ENCODE data around the gene COLEC12. TPM values are rescaled to one million over a fixed set of nuclear protein-coding genes. Genes with fewer than 3 reads are reported as not detected.
A peak's percentile ranks its signal among the peaks of the same experiment; 100 is the strongest.

The COLEC12 gene
- total and polyA plus RNA-seq, 2 donors (not counting 3 experiments of a cell fraction or from before 2014, with no cell fraction given): 8.0 to 17.1 TPM

DNA sequence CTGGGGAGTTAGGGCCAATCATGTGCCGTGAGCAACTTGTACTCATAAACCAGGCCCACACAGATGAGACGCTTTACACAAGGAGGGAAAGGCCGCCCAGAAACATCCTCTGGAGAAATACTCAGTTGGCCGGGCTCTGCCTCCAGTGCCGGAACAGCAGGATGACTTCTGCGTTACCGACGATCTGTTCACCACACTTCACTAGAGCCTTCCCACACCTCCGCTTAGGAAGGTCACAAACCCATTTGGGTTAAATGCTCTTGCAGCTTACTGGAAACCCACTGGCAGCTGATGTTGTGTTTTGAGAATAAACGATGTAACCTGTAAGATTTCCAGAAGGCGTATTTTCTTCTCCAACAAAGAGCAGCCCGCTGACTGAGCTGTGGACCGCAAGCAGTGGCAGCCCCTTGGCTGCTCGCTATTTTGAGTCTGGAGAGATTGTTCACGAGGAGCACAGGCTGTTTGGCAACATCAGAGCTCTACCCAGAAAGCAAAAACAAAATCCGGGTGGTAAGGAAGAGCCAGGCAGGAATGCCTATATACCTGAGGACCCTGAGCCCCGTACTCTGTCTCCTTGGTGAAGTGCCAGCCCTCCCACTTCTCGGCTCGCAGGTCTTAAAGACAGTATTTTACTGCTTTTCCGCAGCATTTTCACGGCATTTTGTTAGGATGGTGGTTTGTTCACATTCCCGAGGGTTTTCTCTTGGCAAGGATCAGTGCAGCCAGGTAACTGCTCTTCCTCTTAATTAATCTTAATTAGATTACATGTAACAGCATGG lies 44.0 kb downstream of the COLEC12 start:
- Histone ChIP-seq H3K9me3 (replicated peaks; ENCODE audit: control insufficient read depth, insufficient read depth, low read length) (no peaks in the 10 kb centered on the region), H3K9ac (replicated peaks; ENCODE audit: extremely low read depth, insufficient read depth, low read length) (no peak overlapping the region), H3K9me1 (replicated peaks; ENCODE audit: control insufficient read depth, extremely low read depth, insufficient read depth, low read length) (no peaks in the 10 kb centered on the region), H3K4me2 (ENCODE audit: insufficient read depth, low read length) (peak overlapping the region; percentile 40), H3K27ac (ENCODE audit: insufficient read depth, low read depth, low read length) (no peak overlapping the region), H3K4me1 (ENCODE audit: control insufficient read depth, extremely low read depth, insufficient read depth, low read length) (peaks cover 15% of the 10 kb centered on the region), H2AFZ (ENCODE audit: low read depth, low read length) (peak overlapping the region; percentile 18), H3K36me3 (ENCODE audit: control insufficient read depth in 2 of 2, extremely low read depth in 1 of 2, insufficient read depth in 2 of 2, low read length in 2 of 2) (no peaks in the 10 kb centered on the region), H3K27me3 (ENCODE audit: control insufficient read depth in 2 of 2, insufficient read depth in 2 of 2, low read length in 2 of 2) (peaks cover 0 to 2% of the 10 kb centered on the region in 2 experiments), H4K20me1 (replicated peaks; ENCODE audit: control insufficient read depth, extremely low read depth, insufficient read depth, low read length) (no peaks in the 10 kb centered on the region), H3K79me2 (ENCODE audit: control insufficient read depth, insufficient read depth, low read length) (no peaks in the 10 kb centered on the region), H3K4me3 (replicated peaks in 1 of 3; ENCODE audit: insufficient read depth in 1 of 3, low read depth in 1 of 3, low read length in 3 of 3) (no peak overlapping the region)
- DNase-seq (ENCODE audit: low read depth, low spot score) (no peak), FAIRE-seq (no peak)
- intact Hi-C loops (cut with micrococcal nuclease) (loop anchor here (1.0 kb wide), 1 partner anchor 19 kb away; no protein-coding TSS in a partner anchor), dilution Hi-C loops (cut with MboI; ENCODE audit: extremely low pct_ligation_motif_present, low sequenced_read_pairs) (no loop called here)
- BruUV-seq (replicated peaks): no TSS peak
- POLR2A ChIA-PET: interaction anchor here (0.6 kb wide), 1 partner anchor 151 kb away, joined by 5 read pairs; no protein-coding TSS in a partner anchor
- CTCF ChIA-PET: interaction anchor here (0.9 to 1.5 kb wide), 3 partner anchors 21 to 168 kb away, joined by 3 to 4 read pairs (median 3); no protein-coding TSS in a partner anchor
- TF ChIP-seq POLR2A (IDR thresholded peaks at IDR 0.05; ENCODE audit: low read depth, low read length) (no peak), EZH2 (IDR thresholded peaks at IDR 0.05; ENCODE audit: borderline replicate concordance, low read depth, low read length, severe bottlenecking) (no peak), GATA2 (IDR thresholded peaks at IDR 0.05; ENCODE audit: insufficient read depth, insufficient read length, low read depth, low read length) (no peak)
- TF ChIP-seq, protein P1, sequence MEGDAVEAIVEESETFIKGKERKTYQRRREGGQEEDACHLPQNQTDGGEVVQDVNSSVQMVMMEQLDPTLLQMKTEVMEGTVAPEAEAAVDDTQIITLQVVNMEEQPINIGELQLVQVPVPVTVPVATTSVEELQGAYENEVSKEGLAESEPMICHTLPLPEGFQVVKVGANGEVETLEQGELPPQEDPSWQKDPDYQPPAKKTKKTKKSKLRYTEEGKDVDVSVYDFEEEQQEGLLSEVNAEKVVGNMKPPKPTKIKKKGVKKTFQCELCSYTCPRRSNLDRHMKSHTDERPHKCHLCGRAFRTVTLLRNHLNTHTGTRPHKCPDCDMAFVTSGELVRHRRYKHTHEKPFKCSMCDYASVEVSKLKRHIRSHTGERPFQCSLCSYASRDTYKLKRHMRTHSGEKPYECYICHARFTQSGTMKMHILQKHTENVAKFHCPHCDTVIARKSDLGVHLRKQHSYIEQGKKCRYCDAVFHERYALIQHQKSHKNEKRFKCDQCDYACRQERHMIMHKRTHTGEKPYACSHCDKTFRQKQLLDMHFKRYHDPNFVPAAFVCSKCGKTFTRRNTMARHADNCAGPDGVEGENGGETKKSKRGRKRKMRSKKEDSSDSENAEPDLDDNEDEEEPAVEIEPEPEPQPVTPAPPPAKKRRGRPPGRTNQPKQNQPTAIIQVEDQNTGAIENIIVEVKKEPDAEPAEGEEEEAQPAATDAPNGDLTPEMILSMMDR (IDR thresholded peaks at IDR 0.05; ENCODE audit: extremely low read depth in 1 of 2, insufficient read depth in 1 of 2, low read depth in 1 of 2, low read length in 2 of 2): no peak

DNA sequence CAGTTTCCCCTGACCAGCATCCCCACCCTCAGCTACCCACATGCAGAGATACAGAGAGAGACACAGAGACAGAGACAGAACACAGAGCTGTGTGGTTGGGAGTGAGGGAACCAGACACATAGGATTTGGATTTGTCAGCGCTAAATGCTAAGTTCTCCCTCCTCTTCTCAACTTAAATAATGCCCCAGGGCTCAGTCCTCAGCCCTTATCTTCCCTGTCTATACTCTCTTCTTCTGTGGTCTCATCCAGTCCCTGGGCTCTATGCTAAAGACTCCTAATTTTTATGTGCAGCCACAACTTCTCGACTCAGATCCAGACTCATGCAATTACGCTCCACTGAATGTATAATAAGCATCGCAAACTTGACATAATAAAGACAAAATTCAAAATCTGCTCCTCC lies 47.1 kb downstream of the COLEC12 start:
- peaks cover 0 to 2% of the 10 kb centered on the region in 2 experiments for H3K36me3 ChIP-seq (ENCODE audit: control insufficient read depth in 2 of 2, extremely low read depth in 1 of 2, insufficient read depth in 2 of 2, low read length in 2 of 2)
- POLR2A ChIA-PET: no interaction called here

More for the DNA sequence above, 47.1 kb downstream of the COLEC12 start:
- dilution Hi-C loops (cut with MboI; ENCODE audit: extremely low pct_ligation_motif_present, low sequenced_read_pairs): no loop called here
- CTCF ChIA-PET: no interaction called here
- Histone ChIP-seq H4K20me1 (replicated peaks; ENCODE audit: control insufficient read depth, extremely low read depth, insufficient read depth, low read length) (no peaks in the 10 kb centered on the region), H3K9me3 (replicated peaks; ENCODE audit: control insufficient read depth, insufficient read depth, low read length) (no peaks in the 10 kb centered on the region), H3K9me1 (replicated peaks; ENCODE audit: control insufficient read depth, extremely low read depth, insufficient read depth, low read length) (no peaks in the 10 kb centered on the region), H2AFZ (ENCODE audit: low read depth, low read length) (no peak overlapping the region), H3K4me3 (replicated peaks in 1 of 3; ENCODE audit: insufficient read depth in 1 of 3, low read depth in 1 of 3, low read length in 3 of 3) (no peak overlapping the region), H3K4me2 (ENCODE audit: insufficient read depth, low read length) (no peak overlapping the region), H3K4me1 (ENCODE audit: control insufficient read depth, extremely low read depth, insufficient read depth, low read length) (peaks cover 15% of the 10 kb centered on the region), H3K9ac (replicated peaks; ENCODE audit: extremely low read depth, insufficient read depth, low read length) (no peak overlapping the region), H3K79me2 (ENCODE audit: control insufficient read depth, insufficient read depth, low read length) (no peaks in the 10 kb centered on the region), H3K27me3 (ENCODE audit: control insufficient read depth in 2 of 2, insufficient read depth in 2 of 2, low read length in 2 of 2) (peaks cover 0 to 2% of the 10 kb centered on the region in 2 experiments), H3K27ac (ENCODE audit: insufficient read depth, low read depth, low read length) (no peak overlapping the region)
- TF ChIP-seq JUN (IDR thresholded peaks at IDR 0.05; ENCODE audit: borderline replicate concordance, insufficient read depth, insufficient read length, low read depth): no peak
- no peak for TF ChIP-seq GATA2 (IDR thresholded peaks at IDR 0.05; ENCODE audit: insufficient read depth, insufficient read length, low read depth, low read length)
- TF ChIP-seq, protein P1 (IDR thresholded peaks at IDR 0.05; ENCODE audit: extremely low read depth in 1 of 2, insufficient read depth in 1 of 2, low read depth in 1 of 2, low read length in 2 of 2): no peak
- TF ChIP-seq, protein P2, sequence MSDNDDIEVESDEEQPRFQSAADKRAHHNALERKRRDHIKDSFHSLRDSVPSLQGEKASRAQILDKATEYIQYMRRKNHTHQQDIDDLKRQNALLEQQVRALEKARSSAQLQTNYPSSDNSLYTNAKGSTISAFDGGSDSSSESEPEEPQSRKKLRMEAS (IDR thresholded peaks at IDR 0.05; ENCODE audit: insufficient read depth, insufficient read length): no peak
- no peak for TF ChIP-seq POLR2A (IDR thresholded peaks at IDR 0.05; ENCODE audit: low read depth, low read length)
- no peak for TF ChIP-seq MYC (IDR thresholded peaks at IDR 0.05; ENCODE audit: low read depth, low read length)
- TF ChIP-seq EZH2 (IDR thresholded peaks at IDR 0.05; ENCODE audit: borderline replicate concordance, low read depth, low read length, severe bottlenecking): no peak
- TF ChIP-seq FOS (IDR thresholded peaks at IDR 0.05; ENCODE audit: borderline replicate concordance, insufficient read depth, low read length): no peak
- no peak for TF ChIP-seq POLR2AphosphoS5 (IDR thresholded peaks at IDR 0.05; ENCODE audit: insufficient read depth, low read depth, low read length)
- no peak for FAIRE-seq
- BruUV-seq (replicated peaks): no TSS peak
- intact Hi-C loops (cut with micrococcal nuclease): no loop called here
- no peak for DNase-seq (ENCODE audit: low read depth, low spot score)
